M059J (cell line): ENCODE data around the gene TFAP2E. TPM values are rescaled to one million over a fixed set of nuclear protein-coding genes. Genes with fewer than 3 reads are reported as not detected.
A peak's percentile ranks its signal among the peaks of the same experiment; 100 is the strongest.

Source experiments
- DNase-seq: peaks from one replicate; pipeline ENCODE4 v3.0.0-alpha.2; 2012; ENCODE audit warnings: low read depth
- total RNA-seq: library from RNA; depleted of rRNA; stranded (reverse); fragments of >200 nt; shearing (Covaris generic); gene quantifications from 2 replicates; pipeline ENCODE4 v1.2.3, GENCODE V29; 2014; rRNA removed

The TFAP2E gene
- total RNA-seq, result not detected in 2 replicates

DNA sequence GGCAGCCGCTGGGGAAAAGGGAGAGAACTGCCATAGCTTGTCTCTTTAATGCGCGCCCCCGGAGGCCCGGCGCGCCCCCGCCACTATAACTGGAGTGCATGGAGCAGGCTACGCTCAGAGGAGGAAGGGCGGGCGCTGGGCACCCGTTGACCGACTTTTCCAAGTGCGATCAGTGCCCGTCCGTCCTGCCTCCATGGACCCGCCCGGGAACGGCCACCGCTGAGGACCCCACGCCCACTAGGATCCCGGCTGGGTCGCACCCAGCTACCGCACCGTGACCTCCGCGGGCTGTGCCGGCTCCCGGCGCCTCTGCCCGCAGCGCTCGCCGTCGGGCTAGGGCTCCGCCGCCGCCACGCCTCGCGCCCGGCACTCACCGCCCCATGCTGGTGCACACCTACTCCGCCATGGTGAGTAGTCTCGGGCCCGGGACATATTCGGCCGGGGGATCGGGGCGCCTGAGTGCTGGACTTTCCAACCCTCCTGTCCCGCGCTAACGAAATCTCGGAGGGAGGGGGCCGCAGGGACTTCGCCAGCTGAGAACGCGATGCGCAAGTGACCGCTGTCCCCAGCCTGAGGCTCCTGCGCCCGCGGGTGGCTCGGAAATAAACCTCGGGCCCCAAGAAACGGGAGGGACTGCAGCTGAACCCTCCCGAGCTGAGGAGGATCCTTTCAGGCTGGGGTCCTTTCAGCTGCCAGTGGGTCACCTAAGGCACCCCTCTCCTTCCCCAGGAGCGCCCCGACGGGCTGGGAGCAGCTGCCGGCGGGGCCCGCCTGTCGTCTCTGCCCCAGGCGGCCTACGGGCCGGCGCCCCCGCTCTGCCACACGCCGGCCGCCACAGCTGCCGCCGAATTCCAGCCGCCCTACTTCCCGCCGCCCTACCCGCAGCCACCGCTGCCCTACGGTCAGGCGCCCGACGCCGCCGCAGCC is at the start of gene TFAP2E:
TFAP2E (plus strand) TSS at position 117 of the 927 bp plus-strand sequence; CDS start at position 381, 264 bp downstream.
- DNase-seq, result peak; percentile 57

DNA sequence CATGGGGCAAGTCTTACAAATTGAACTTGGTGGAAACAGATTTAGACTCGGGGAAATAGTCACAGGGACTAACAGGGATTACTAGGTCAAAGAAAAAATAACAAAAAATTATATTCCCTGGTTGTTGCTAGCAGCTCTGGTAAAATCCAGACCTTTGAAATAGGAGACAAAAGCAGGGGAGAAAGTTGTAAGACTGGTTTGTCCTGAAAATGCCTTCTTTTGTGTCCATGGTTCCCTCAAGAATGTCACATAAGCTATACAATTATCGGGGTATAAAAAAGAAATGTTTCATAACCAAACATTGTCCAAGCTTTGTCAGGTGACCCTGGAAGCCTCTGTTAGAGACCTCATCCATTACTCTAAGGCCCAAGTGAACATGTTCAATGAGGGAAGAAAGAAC is 49.0 kb upstream of the TFAP2E start:
- no peak for DNase-seq

DNA sequence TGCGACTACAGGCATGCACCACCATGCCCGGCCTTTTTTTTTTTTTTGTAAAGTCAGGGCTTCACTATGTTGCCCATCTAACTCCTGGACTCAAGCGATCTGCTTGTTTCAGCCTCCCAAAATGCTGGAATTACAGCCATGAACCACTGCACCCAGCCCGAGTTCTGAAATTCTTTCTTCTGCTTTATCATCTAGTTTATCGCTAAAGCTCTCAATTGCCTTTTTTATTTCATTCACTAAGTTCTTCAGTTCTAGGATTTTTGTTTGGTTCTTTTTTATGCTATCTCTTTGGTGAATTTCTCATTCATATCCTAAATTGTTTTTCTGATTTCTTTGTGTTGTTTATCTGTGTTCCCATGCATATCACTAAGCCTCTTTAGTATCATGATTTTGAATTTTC is 42.9 kb upstream of the TFAP2E start:
- DNase-seq, result no peak

DNA sequence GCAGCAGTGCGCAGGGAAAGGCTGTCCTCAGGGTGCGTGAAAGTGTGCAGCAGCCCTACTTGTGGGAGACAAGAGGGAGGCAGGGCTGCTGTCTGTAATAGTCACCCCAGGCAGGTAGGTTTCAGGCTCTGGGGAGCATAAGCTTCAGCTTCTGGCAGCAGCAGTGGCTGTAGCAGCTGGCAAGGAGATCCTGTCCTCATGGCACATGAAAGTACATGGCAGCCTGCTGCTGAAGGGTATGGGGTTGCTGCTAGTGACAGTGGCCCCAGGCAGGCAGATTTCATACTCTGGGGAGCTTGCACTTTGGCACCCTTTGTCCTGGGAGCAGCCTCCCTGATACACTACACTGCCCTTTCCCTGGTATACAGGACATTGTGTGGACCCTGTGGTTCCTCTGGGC is 42.2 kb upstream of the TFAP2E start:
- no peak for DNase-seq

DNA sequence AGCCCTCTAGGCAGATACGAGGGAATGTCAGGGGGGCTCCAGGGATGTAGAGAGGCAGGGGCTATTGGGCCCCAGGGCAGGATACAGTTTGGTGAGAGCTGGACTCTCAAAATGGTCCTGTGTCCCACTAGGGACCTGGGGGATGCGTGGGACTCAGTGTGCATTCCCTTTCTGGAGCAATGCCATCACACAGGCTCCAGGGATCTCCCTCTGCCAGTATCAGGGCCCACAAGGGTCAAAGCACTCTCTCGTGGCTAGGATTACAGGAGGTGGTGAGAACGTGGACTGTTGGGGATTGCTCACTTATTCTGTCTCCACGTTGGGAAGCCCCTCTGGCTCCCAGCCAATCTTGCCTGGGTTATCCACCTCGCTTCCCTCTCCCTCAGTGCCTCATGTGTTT is 41.7 kb upstream of the TFAP2E start:
- DNase-seq, result no peak

DNA sequence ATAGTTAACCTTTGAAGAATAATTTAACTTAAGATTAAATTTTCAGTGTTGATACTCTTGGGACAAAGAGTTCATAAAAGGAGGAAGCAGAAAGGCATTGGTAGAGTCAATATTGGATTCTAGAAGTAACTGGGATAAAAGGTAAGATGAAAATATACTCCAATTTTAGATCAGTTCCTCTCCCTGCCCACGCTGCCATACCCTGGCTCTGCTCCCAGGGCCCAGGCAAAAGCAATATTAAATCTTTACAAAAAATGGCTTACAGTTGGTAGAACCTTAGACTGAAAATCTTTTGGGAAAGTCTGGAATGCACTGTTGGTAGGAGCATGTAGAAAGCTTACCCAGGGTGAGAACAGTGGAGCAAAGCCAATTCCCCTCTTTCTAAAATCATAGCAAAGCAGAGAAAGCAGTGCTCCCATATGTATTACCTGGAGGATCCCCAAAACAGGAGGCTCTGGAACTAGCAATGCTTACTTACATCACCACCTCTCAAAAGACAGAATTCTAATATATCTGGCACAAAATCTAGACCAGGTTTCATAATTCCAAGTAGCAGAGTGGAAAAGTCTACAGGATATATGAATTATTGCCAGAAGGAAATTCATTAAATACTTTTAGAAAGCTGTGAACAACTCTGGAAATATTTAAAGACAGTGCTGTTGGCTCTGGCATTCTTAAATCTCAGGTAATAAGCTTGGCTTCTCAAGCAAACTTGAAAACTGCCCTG is 40.5 kb upstream of the TFAP2E start:
- DNase-seq, result no peak

DNA sequence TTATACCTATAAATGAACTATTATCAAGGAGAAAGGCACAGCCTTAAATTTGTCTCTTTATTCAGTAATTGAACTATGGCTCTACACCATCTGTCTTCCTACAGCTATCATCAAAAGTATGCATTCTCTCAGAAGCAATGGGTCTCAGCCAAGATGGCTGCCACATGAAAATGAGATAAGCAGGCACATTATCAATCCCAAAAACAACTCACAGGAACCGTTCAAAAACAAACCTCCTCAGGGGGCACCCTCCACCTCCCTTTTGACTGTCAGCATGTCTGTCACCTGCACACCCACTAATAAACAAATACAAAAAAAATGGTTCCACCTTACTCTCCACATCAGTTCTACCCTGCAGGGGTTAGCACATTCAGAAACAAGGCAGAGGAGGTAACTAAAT is 39.5 kb upstream of the TFAP2E start:
- DNase-seq, result no peak

DNA sequence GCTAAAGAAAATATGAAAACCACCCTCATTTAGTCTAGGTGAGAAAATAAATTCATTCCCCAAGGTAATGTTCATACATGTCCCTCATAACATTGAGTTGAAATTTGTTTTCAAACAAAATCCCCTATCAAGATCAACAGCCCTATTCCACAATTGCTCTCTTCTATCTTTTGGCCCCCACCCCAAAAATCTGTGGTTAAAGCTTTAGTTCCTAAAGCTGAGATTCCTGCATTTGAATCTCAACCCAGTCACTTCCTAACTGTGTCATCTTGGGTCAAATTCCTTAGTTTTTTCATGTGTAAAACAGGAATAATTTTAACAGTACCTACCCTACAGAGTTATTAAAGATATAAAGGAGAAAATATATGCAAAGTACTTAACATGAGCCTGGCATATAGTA is 37.9 kb upstream of the TFAP2E start:
- no peak for DNase-seq

DNA sequence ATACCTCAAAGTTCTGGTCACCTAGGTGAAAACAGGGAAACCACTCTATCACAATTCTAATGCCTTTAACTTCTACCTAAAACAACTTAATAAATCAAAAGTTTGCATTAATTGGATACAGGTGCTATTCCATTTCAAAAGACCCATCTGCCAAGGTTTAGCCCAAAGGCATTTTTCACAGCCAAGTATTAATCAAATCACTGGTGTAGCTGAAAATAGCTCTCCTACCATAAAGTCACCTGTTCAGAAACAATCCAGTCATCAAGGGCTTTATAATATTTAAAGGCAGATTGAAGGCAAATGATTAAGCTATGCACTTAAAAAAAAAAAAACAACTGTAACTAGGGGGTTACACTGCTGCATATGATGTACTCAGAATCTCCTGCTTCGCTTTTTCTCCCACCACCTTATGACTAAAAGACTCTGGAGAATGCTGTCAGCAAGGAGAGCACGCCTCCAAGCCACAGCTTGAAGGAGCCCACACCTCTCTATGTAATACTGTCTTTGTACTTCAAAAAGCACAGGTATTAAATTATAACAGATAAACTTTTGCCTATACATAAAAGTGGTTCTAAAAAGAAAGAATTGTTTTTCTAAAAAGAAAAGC is 36.5 kb upstream of the TFAP2E start:
- DNase-seq, result no peak

DNA sequence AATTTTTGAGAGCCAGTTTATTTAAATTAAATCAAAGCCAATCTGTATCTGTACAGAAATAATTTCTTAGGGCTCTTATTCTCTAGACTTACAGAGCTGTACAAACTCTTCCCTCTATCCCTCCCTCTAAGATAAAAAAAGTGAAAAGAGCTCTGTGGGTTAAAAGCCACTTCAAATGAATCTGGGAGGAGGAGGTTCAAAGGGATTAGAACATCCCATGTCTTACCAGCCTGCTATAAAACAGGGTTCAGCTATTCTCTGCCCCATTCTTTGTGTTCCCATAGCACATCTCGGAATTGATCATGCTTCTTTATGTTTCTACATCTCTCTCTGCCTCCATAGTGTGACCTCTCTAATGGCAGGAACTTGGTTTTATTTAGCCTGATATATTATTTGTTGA is 35.3 kb upstream of the TFAP2E start:
- DNase-seq, result no peak

DNA sequence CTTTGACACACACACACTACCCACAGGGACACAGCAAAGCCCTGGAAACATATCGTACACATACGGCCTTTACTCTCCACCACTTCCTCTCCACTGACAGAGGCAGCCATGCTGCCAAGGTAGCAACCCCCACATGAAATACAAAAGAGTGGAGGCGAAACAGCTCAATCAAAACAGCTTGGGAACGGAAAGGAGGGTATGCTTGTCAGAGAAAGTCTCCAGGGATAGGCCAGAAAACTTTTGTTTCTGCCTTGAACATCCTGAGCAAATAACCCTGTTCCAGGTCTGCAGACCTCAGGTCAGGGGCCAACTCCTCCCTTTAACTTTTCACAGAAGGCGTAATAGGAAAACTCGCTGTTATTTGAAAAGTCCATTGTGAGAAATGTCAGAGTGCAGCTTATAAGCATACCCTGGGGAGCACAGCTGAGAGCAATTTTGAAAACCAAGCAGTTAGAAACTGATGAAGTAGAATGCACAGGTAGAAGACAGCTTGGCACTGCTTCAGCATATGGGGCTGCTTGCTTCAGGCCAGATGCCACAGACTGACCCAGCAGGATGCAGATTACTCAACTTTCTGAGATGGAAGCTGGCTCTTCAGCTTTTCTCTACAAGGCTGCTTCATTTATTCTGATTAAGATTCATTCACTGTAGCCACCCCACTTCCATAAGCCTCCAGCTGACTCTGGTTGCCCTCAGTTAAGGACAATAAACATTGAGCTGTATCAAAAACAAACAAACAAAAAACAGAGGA is 33.9 kb upstream of the TFAP2E start:
- DNase-seq, result peak; percentile 59

DNA sequence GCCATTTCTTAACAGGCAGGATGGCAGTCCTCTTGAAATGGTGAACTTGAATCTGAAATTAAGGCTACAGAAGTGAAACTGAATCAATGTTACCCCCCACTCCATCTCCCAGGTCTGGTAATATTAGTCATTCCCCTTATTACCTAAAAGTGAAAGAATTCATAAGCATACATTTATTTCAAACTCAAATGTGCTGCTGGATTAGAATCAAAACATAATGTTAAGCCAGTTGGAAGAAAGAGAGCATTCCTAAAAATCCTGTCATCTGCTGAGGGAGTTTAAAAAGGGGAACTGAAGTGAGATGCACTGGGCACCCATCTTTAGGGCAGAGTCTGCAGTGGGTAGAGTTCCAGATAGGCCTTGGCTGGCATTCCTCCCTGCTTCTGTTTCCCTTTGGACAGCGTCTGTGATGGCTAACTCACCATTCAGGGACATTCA is 33.3 kb upstream of the TFAP2E start:
- peak; percentile 58 for DNase-seq

DNA sequence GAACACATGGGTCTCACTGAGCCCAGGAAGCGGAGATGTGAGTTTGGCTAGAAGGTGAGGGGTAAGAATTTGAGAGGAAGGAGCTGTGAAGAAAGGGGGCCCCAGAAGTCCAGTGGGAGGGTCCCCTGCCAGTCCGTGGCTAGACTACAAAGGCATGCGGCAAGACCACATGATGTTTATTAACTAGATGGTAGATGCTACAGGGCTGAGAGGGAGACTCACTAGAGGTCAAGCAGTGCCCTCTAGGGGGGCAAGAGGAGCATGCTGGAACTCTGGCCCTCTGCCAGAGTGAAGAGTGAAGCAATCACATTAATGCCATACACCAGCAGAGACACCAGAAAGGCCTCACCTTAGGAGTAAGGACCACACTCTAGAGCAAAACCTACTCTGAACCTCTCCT is 28.1 kb upstream of the TFAP2E start:
- peak; percentile 68 for DNase-seq

DNA sequence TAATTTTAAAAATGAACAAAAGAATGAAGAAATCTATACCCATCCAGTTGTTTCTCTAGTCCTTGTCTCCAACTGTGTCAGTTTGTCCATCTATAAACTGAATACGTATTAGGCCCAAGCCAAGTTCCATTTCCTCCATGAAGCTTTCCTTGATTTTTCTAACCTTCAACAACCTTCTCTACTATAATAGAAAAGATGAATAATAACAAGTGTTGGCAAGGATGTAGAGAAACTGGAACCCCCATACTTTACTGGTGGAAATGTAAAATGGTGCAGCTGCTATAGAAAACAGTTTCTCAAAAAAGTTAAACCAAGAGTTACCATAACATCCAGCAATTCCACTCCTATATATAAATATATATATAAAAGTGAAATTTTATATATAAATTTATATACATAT is 26.5 kb upstream of the TFAP2E start:
- no peak for DNase-seq

DNA sequence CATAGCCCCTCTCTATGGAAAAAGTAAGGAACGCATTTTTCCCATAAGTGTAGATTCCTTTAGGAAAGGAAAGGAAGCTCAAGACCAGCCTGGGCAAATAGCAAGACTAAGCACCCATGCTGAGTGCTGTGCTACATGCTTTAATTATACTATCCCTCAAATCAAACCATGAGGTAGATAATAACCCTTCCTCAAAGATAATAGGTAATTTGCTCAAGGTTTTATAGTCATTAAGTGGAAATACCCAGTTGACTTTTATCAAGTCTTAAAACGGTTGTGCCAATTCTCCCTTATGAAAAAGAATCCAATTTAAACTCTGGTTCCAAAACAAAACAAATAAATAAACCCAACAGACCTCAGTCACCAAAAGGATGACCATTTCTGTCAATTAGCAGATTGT is 19.3 kb upstream of the TFAP2E start:
- no peak for DNase-seq

DNA sequence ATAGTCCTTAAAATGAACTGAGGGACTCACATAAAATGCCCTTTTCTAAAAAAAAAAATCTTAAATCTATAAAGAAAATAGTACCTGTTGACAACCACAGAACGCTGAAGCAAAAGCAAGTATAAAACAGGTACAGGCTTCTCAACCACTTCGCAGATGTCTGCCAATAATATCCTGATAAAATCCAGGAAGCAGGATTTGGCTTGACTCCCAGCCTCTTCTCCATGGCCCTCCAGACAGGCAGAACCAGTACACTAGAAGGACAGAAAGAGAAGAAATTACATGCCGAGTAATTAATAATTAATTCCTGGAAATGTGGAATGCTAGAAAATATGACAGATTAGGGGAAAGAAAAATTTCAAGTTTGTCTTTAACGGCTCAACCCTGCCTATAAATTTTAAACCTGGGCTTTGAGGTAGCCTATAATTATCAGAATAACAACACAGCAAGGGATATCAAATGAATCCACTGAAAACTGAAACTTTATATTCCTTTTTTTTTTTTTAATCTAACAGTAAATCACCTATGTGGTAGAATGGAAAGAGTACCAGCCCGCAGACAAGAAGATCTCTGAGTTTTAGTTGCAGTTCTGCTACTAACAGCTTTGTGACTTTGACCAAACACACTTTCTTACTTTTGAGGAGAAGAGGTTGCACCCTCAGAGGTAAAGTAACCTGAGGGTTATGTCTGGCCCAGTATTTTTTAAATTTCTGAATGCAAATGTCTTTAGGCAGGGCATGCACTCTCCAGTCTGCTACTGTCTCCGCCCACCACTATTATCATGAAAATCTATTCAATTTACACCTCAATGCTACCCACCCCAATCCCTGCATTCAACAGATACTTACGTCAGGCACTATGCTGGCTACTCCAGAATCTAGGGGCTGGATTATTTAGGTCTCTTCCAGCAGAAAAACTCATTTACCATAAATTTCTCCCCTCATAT is 18.6 kb upstream of the TFAP2E start:
- DNase-seq, result no peak

DNA sequence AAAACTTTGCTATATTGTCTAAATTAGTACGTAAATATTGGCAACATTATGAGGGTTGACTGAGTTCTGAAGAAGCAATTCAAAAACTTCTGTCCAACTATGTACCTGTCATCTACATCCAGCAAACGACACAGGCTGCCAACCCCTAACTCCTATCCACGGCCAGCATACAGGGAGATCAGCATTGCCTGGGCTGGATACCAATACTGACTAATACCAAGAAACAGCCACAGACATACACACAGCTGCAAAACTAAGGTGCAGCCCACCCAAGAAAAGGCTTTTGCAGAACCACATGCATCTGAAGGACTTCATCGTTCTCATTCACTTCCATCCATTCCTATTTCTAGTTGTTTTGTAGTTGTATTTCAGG is 17.9 kb upstream of the TFAP2E start:
- DNase-seq, result no peak

DNA sequence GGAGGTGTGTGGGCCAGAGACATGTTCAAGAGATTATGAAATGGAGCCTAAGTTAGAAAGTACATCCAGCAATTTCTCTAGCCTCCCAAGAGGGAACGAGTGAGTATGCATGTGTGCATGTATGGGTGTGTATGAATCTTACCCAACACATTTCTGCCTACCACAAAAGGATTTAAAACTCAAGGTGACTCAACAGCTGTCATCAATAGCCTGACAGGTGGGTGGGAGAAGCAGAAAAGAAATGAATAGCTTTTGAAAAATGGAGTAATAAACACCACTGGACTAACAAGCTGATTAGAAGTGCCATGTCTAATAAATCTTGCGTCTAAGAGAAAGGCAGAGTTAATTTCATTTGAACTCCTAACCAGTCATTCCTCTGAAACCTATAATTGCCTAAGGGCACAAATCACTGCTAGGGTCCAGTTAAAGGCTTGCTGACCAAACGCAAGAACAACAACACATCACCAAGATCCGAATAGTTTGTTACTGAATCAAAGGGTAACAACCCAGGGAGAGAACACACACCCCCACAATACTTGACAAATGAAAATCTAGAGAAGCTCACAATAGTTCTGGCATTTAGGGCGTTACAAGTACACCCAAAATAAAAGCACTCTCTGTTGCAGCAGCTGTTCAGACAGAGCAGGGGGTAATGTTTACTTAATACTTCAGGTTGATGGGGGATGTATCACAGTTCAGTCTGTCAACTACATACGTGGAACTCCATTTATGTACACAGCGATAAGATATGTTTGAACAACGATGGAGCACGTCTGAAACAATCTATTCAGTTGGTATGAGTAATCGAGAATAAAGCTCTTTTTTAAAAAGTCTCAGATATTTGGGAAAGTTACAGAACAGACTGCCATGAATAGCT is 17.3 kb upstream of the TFAP2E start:
- peak; percentile 66 for DNase-seq

DNA sequence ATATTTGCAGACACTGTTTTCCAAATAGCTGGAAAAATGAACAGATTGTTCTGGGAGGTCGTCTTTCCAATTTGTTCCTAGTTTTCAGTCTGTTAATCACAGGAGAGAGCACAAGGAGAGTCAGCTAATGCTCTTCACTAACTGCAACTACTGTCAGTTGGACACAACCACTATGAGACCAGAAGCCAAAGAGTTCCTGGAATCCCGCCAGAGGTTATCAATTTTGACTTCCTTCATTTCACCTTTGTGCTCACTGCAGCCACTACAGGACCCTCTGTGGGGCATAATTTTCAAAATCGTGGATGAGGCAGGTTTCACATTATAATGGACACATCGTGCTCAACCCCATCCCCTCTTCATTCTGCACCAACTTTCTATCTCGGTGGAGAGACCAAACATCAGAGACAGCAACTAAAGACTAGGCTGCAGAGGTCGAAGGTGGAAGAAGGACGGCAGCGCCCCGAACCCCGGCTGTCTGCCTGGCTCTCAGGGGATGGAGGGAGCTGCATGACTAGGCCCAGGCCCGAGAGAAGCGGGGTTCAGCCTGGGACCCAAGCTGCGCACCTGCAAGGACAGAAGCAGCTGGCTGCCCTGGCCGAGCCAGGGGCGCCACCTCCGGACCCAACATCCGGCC is 16.5 kb upstream of the TFAP2E start:
- no peak for DNase-seq
